Calu3 (cell line): ENCODE data around the gene ZNF57. TPM values are rescaled to one million over a fixed set of nuclear protein-coding genes. Genes with fewer than 3 reads are reported as not detected.

Experiments used
- BruUV-seq: library from RNA; stranded (reverse); fragments of 400-500 nt; replicated peaks from 2 replicates; lab custom pipeline; 2021; lab: Mats Ljungman, UMichigan
- CTCF ChIA-PET: fragments of 300-600 bp; sonication (Branson Sonifier 250); formaldehyde crosslinking; loops from one replicate; lab custom pipeline; 2022; ENCODE audit warnings: antibody characterized with exemption; lab: Charles Lee
- DNase-seq: peaks from one replicate; pipeline ENCODE4 v3.0.0; 2022
- H3K27ac Mint-ChIP-seq: one replicate; pipeline ENCODE4 v1.8.0; 2022; ENCODE audit warnings: mixed read lengths; ENCODE audit not compliant: unreplicated experiment
- H3K27me3 Mint-ChIP-seq: one replicate; pipeline ENCODE4 v1.8.0; 2022; ENCODE audit warnings: mixed read lengths; ENCODE audit not compliant: unreplicated experiment
- H3K36me3 Mint-ChIP-seq: one replicate; pipeline ENCODE4 v1.8.0; 2022; ENCODE audit warnings: mild to moderate bottlenecking, moderate library complexity, mixed read lengths; ENCODE audit not compliant: insufficient read depth, unreplicated experiment
- H3K4me1 Mint-ChIP-seq: one replicate; pipeline ENCODE4 v1.8.0; 2022; ENCODE audit warnings: mild to moderate bottlenecking, low read depth, mixed read lengths; ENCODE audit not compliant: unreplicated experiment
- H3K4me3 Mint-ChIP-seq: one replicate; pipeline ENCODE4 v1.8.0; 2022; ENCODE audit warnings: mild to moderate bottlenecking, low read depth, moderate library complexity, mixed read lengths; ENCODE audit not compliant: unreplicated experiment
- H3K9me3 Mint-ChIP-seq: one replicate; pipeline ENCODE4 v1.8.0; 2022; ENCODE audit warnings: low read depth, mixed read lengths; ENCODE audit not compliant: unreplicated experiment
- intact Hi-C: fragments of 100-400 bp; cut with micrococcal nuclease; formaldehyde crosslinking; loops from one replicate; pipeline ENCODE4 v1.10.0; 2022; ENCODE audit not compliant: unreplicated experiment
- total RNA-seq: library from RNA; stranded (reverse); gene quantifications from 2 replicates; pipeline ENCODE4 v1.2.3, GENCODE V29; 2022
- TF ChIP-seq, protein P1 (sequence below): fragments of 200-600 bp; IDR thresholded peaks from one replicate; pipeline ENCODE4 v1.8.0; 2022; ENCODE audit warnings: antibody characterized with exemption; ENCODE audit not compliant: unreplicated experiment

ZNF57 gene
- total RNA-seq, 1 experiment from 2014 or later, result 6.0 TPM

DNA sequence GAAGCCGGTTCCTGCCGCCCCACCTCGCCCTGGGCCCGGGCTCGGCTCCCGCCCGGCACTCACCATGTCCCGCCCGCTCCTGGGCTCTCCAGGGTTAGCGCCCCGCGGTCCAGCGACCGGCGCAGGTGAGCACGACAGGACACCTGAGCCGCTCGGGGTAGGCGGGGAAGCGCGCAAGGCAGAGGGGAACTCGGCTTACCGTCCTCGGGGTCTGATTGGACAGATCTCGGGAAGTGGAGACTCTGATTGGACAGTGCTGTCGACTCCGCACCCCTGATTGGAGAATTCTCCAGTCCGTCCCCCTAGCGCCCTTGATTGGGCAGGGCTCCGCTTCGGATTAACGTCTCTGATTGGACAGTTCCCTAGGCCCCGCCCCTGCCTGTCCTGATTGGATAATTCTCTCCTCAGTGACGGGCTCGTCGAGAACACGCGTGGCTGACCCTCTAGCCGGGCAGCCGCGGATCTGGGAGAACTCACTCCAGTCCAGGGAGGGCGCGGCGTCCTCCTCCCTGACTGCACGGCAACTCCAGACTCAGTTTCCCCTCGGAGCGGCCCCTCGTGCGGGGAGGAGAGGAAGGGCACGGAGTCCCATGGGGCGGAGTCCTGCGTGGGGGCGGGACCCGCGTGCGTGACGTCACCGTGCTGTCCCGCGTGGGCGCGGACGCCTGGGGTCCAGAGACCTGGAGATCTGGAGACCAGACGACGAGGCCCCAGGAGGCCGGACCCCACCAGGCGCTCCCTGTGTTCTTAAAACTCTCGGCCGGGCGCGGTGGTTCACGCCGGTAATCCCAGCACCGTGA is 44.2 kb downstream of the ZNF57 start, which contains the start of gene ZNF77:
Gene ZNF77 (minus strand): TSS at position 197 of the 800 bp plus-strand sequence. CDS start 131 bp downstream, at position 66.
- TF ChIP-seq, protein P1, sequence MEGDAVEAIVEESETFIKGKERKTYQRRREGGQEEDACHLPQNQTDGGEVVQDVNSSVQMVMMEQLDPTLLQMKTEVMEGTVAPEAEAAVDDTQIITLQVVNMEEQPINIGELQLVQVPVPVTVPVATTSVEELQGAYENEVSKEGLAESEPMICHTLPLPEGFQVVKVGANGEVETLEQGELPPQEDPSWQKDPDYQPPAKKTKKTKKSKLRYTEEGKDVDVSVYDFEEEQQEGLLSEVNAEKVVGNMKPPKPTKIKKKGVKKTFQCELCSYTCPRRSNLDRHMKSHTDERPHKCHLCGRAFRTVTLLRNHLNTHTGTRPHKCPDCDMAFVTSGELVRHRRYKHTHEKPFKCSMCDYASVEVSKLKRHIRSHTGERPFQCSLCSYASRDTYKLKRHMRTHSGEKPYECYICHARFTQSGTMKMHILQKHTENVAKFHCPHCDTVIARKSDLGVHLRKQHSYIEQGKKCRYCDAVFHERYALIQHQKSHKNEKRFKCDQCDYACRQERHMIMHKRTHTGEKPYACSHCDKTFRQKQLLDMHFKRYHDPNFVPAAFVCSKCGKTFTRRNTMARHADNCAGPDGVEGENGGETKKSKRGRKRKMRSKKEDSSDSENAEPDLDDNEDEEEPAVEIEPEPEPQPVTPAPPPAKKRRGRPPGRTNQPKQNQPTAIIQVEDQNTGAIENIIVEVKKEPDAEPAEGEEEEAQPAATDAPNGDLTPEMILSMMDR, result no peak
- intact Hi-C loops, result no loop called here
- H3K27me3 Mint-ChIP-seq, result no peaks in the 10 kb centered on the region
- peak within 1 kb of the TSS; percentile 75 for H3K4me3 Mint-ChIP-seq
- H3K27ac Mint-ChIP-seq, result peak within 1 kb of the TSS; percentile 82
- H3K4me1 Mint-ChIP-seq, result peaks cover 7% of the 10 kb centered on the region
- CTCF ChIA-PET, result no interaction called here
- H3K36me3 Mint-ChIP-seq, result peaks cover 36% of the 10 kb centered on the region
- no peaks in the 10 kb centered on the region for H3K9me3 Mint-ChIP-seq
- DNase-seq, result peak; percentile 96
- BruUV-seq, result no TSS peak

DNA sequence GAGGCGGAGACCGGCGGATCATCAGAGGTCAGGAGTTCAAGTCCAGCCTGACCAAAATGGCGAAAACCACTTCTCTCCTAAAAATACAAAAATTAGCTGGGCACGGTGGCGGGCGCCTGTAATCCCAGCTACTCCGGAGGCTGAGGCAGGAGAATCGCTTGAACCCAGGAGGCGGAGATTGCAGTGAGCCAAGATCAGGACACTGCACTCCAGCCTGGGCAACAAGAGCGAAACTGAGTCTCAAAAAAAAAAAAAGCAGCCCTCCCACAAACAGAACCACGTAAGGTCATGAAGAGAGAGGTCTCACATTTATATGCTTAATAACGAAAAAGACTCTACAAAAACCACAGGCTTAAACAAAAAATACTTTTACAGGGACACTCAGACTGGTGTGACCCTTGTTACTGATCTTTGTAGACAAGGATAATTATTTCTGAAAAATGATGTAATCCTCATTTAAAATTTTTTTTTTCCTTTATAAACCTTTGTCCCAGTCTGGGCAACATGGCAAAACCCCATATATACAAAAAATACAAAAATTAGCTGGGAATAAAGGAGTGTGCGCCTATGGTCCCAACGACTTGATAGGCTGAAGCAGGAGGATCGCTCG is 45.0 kb downstream of the ZNF57 start:
- DNase-seq, result no peak
- Mint-ChIP-seq H3K27me3 (no peaks in the 10 kb centered on the region), H3K4me1 (peaks cover 7% of the 10 kb centered on the region), H3K27ac (peak overlapping the region; percentile 82), H3K4me3 (peak overlapping the region; percentile 75), H3K9me3 (no peaks in the 10 kb centered on the region), H3K36me3 (peaks cover 43% of the 10 kb centered on the region)
- BruUV-seq, result TSS peak; percentile 76
- CTCF ChIA-PET, result interaction anchor here (0.7 kb wide), 1 partner anchor 94 kb away, joined by 3 read pairs; no protein-coding TSS in a partner anchor
- intact Hi-C loops, result no loop called here
- TF ChIP-seq, protein P1, result no peak

DNA sequence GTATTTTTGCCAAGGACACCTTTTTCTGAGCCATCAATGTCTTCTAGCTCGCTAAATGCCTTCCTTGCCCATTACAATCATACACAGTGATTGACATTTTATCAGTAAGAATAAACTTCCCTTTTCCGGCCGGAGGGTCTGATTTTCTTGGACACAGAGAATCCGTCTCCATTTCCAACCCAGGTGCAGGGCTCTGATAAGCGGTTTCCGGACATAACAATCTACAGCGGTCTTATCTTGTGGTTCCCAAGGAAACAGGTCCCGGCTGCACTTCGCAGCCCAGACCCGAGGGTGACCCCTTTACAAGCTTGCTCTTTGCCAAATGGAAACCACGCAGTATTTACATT is 49.2 kb downstream of the ZNF57 start:
- Mint-ChIP-seq H3K27me3 (no peaks in the 10 kb centered on the region), H3K36me3 (peaks cover 43% of the 10 kb centered on the region), H3K9me3 (no peaks in the 10 kb centered on the region), H3K4me3 (peak overlapping the region; percentile 91), H3K4me1 (peaks cover 7% of the 10 kb centered on the region), H3K27ac (peak overlapping the region; percentile 97)
- peak; percentile 19 for DNase-seq
- CTCF ChIA-PET, result interaction anchor here (0.6 to 2.6 kb wide), 9 partner anchors 9 to 355 kb away, joined by 3 to 12 read pairs (median 4); partner anchors contain the start of genes ZNF555 and ZNF57
- intact Hi-C loops, result no loop called here
- TF ChIP-seq, protein P1, result no peak
- no TSS peak for BruUV-seq

DNA sequence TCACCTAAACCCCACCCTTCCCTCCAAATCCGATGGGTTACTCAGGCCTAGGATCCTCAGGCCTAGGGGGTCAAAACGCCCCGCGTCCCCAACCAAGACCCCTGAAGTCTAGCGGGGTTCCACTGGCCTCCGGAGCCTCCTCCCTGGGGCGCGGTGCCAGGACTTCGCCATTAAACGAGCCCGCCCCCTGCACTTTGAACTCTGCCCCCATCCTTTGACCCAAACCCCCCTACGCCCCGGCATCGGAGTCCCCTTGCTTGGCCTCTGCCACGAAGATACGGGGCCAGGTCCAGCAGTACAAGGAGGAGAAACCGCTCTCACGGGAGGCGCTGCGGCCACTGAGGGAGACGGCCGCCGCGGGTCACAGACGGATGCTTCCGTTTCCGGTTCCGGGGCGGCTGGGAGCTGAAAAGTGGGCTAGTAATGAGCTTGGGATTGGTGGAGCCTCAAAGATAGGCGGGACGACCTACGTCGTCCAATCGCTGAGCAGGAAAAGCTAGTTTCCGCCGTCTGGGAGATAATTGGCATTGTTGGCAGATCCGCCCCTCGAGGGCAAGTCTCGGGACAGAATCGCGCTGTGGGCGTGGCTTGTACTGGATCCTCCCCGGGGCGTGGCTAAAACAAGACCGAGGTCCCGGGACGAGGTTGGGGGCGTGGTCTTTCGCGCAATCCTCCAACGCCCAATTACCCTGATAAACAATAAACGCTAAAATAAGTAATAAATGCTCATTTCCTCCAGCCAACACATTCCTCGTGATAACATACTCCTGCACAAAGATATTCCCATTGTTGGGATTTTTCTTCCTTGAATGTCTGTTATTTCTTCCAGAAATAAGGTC is 49.8 kb downstream of the ZNF57 start:
- Mint-ChIP-seq H3K27ac (peak overlapping the region; percentile 97), H3K36me3 (peaks cover 37% of the 10 kb centered on the region), H3K4me3 (peak overlapping the region; percentile 91), H3K9me3 (no peaks in the 10 kb centered on the region), H3K4me1 (peaks cover 7% of the 10 kb centered on the region), H3K27me3 (no peaks in the 10 kb centered on the region)
- TF ChIP-seq, protein P1, result no peak
- intact Hi-C loops, result no loop called here
- peak; percentile 97 for DNase-seq
- no TSS peak for BruUV-seq
- CTCF ChIA-PET, result interaction anchor here (0.6 to 2.6 kb wide), 18 partner anchors 10 to 480 kb away, joined by 3 to 12 read pairs (median 4); partner anchors contain the start of genes ZNF555 and ZNF57
